GM23248 (cell line): ENCODE data around the gene SLC2A4. TPM values are rescaled to one million over a fixed set of nuclear protein-coding genes. Genes with fewer than 3 reads are reported as not detected.

Source experiments
- DNase-seq: peaks from one replicate; pipeline ENCODE4 v3.0.0-alpha.2; 2015
- H2AFZ ChIP-seq: fragments of 200-600 bp; sonication (generic); 2 replicates; pipeline ENCODE4 v1.6.1; 2016; ENCODE audit warnings: antibody characterized with exemption
- H3F3A ChIP-seq: fragments of 200-600 bp; sonication (generic); 2 replicates; pipeline ENCODE4 v1.6.1; 2016; ENCODE audit warnings: mild to moderate bottlenecking, antibody characterized with exemption, mixed run types; ENCODE audit not compliant: insufficient read depth
- H3K27ac ChIP-seq: fragments of 200-600 bp; sonication (generic); 2 replicates; pipeline ENCODE4 v1.5.1; 2016; ENCODE audit warnings: mild to moderate bottlenecking
- H3K27me3 ChIP-seq: fragments of 200-600 bp; sonication (generic); replicated peaks from 2 replicates; pipeline ENCODE4 v1.6.1; 2016; ENCODE audit warnings: mild to moderate bottlenecking; ENCODE audit not compliant: insufficient read depth
- H3K36me3 ChIP-seq: fragments of 200-600 bp; sonication (generic); 2 replicates; pipeline ENCODE4 v1.6.1; 2016; ENCODE audit warnings: low read depth, mild to moderate bottlenecking
- H3K4me1 ChIP-seq: fragments of 200-600 bp; sonication (generic); 2 replicates; pipeline ENCODE4 v1.6.1; 2016; ENCODE audit warnings: mild to moderate bottlenecking; ENCODE audit not compliant: insufficient read depth
- H3K4me2 ChIP-seq: fragments of 200-600 bp; sonication (generic); one replicate; pipeline ENCODE4 v1.6.1; 2016; ENCODE audit warnings: mild to moderate bottlenecking; ENCODE audit not compliant: unreplicated experiment
- H3K4me3 ChIP-seq: fragments of 200-600 bp; sonication (generic); 2 replicates; pipeline ENCODE4 v1.5.1; 2016; ENCODE audit warnings: mild to moderate bottlenecking
- H3K79me2 ChIP-seq: fragments of 200-600 bp; sonication (generic); 2 replicates; pipeline ENCODE4 v1.6.1; 2016; ENCODE audit warnings: mild to moderate bottlenecking; ENCODE audit not compliant: insufficient read depth
- H3K9ac ChIP-seq: fragments of 200-600 bp; sonication (generic); 2 replicates; pipeline ENCODE4 v1.6.1; 2016; ENCODE audit warnings: mild to moderate bottlenecking
- H3K9me2 ChIP-seq: fragments of 200-600 bp; sonication (generic); 2 replicates; pipeline ENCODE4 v1.6.1; 2016; ENCODE audit warnings: mixed run types, mild to moderate bottlenecking, moderate library complexity; ENCODE audit not compliant: insufficient read depth
- H3K9me3 ChIP-seq: fragments of 200-600 bp; sonication (generic); one replicate; pipeline ENCODE4 v1.6.1; 2017; ENCODE audit warnings: low read depth
- H4K20me1 ChIP-seq: fragments of 200-600 bp; sonication (generic); 2 replicates; pipeline ENCODE4 v1.6.0; 2016; ENCODE audit not compliant: insufficient read depth
- EZH2 ChIP-seq: fragments of 200-600 bp; sonication (generic); IDR thresholded peaks from 2 replicates; pipeline ENCODE4 v1.6.1; 2018; ENCODE audit warnings: antibody characterized with exemption, mild to moderate bottlenecking; ENCODE audit not compliant: insufficient read depth, poor library complexity, severe bottlenecking
- EZH2phosphoT487 ChIP-seq: fragments of 200-600 bp; sonication (generic); IDR thresholded peaks from 2 replicates; pipeline ENCODE4 v1.6.1; 2018; ENCODE audit warnings: antibody characterized with exemption, moderate library complexity, mild to moderate bottlenecking, low read depth; ENCODE audit not compliant: insufficient read depth
- WGBS, 2 experiments: methylation state at CpG; one replicate each; pipeline ENCODE4 v1.1.6; 2015 to 2017; ENCODE audit warnings: low lambda C conversion rate in 2 of 2, low coverage in 1 of 2; ENCODE audit errors: missing lambda C conversion rate in 2 of 2; 5-methylcytosine and 5-hydroxymethylcytosine counted together
- in situ Hi-C: fragments of 300-500 bp; cut with MboI; formaldehyde crosslinking; loops from 2 replicates; pipeline ENCODE4 v1.15.0; 2020
- polyA plus RNA-seq: library from polyadenylated mRNA; unstranded; fragments of >200 nt; fragmentation: Nextera tagmentation; extraction: Ambion mirVana; gene quantifications from 2 replicates; pipeline ENCODE4 v1.2.1, GENCODE V29; 2016
- total RNA-seq: library from RNA; depleted of rRNA; stranded (reverse); fragments of >200 nt; shearing (Covaris generic); gene quantifications from 2 replicates; pipeline ENCODE4 v1.2.3, GENCODE V29; 2014

SLC2A4 gene
- total and polyA plus RNA-seq, 2 experiments from 2014 or later, result 0.08 TPM; not detected in 1

DNA sequence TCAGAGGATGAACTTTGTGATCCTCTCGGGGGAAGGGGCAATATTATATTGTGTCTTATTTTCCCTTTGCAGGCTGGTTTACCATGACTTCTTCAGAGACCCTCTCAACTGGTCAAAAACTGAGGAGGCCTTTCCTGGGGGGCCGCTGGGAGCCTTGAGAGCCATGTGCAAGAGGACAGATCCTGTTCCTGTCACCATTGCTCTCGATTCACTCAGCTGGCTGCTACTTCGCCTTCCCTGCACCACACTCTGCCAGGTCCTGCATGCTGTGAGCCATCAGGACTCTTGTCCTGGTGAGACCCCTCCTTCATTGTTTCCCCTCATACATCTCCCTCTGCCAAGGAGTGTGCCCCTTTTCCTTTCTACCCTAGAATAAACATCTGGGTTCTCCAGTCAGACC, 27.0 kb upstream of the SLC2A4 start:
- no peak overlapping the region for H3K4me2 ChIP-seq
- H3K4me1 ChIP-seq, result peaks cover 20% of the 10 kb centered on the region
- H3K9me2 ChIP-seq, result no peaks in the 10 kb centered on the region
- H3K27me3 ChIP-seq, result no peaks in the 10 kb centered on the region
- 84 to 88% methylated on average over 4 of the region's 4 CpGs for WGBS, 2 experiments
- no peak overlapping the region for H3K9ac ChIP-seq
- H3F3A ChIP-seq, result peaks cover 14% of the 10 kb centered on the region
- no peak for TF ChIP-seq EZH2
- no peak for TF ChIP-seq EZH2phosphoT487
- in situ Hi-C loops, result no loop called here
- no peaks in the 10 kb centered on the region for H4K20me1 ChIP-seq
- no peaks in the 10 kb centered on the region for H3K9me3 ChIP-seq
- no peak overlapping the region for H2AFZ ChIP-seq
- peaks cover 29% of the 10 kb centered on the region for H3K36me3 ChIP-seq
- H3K4me3 ChIP-seq, result no peak overlapping the region
- DNase-seq, result no peak
- H3K27ac ChIP-seq, result no peak overlapping the region
- peaks cover 49% of the 10 kb centered on the region for H3K79me2 ChIP-seq

DNA sequence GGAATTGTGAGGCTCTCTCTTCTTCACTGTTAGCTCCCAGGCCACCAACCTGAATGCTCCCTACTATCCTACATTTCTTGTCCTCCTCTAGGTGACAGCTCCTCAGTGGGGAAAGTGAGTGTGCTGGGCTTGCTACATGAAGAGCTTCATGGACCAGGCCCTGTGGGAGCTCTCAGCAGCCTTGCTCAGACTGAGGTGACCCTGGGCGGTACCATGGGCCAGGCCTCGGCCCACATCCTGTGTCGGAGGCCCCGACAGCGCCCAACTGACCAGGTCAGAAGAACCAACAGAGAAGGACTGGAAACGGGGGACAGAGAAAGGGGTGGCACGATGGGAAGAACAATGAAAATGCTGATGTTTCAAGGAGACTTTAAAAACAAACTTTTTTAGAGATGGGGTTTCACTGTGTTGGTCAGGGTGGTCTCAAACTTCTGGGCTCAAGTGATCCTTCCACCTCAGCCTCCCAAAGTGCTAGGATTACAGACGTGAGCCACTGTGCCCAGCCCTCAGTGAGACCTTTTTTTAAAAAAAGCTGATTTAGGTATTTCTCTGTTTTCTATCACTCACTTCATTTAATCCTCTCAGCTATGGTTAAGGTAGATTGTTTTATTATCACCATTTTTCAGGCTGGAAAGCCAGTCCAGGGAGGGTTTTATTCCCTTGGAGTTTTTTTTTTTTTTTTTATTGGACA, 24.6 kb upstream of the SLC2A4 start:
- Histone ChIP-seq H3F3A (peaks cover 14% of the 10 kb centered on the region), H3K4me2 (no peak overlapping the region), H3K27me3 (no peaks in the 10 kb centered on the region), H3K9ac (no peak overlapping the region), H3K36me3 (peaks cover 29% of the 10 kb centered on the region), H3K9me2 (no peaks in the 10 kb centered on the region), H3K79me2 (peaks cover 30% of the 10 kb centered on the region), H3K4me3 (no peak overlapping the region), H3K4me1 (peaks cover 14% of the 10 kb centered on the region), H3K27ac (no peak overlapping the region), H4K20me1 (no peaks in the 10 kb centered on the region), H2AFZ (no peak overlapping the region), H3K9me3 (no peaks in the 10 kb centered on the region)
- in situ Hi-C loops, result no loop called here
- TF ChIP-seq EZH2 (no peak), EZH2phosphoT487 (no peak)
- no peak for DNase-seq
- 90 to 94% methylated on average over 8 of the region's 8 CpGs for WGBS, 2 experiments

DNA sequence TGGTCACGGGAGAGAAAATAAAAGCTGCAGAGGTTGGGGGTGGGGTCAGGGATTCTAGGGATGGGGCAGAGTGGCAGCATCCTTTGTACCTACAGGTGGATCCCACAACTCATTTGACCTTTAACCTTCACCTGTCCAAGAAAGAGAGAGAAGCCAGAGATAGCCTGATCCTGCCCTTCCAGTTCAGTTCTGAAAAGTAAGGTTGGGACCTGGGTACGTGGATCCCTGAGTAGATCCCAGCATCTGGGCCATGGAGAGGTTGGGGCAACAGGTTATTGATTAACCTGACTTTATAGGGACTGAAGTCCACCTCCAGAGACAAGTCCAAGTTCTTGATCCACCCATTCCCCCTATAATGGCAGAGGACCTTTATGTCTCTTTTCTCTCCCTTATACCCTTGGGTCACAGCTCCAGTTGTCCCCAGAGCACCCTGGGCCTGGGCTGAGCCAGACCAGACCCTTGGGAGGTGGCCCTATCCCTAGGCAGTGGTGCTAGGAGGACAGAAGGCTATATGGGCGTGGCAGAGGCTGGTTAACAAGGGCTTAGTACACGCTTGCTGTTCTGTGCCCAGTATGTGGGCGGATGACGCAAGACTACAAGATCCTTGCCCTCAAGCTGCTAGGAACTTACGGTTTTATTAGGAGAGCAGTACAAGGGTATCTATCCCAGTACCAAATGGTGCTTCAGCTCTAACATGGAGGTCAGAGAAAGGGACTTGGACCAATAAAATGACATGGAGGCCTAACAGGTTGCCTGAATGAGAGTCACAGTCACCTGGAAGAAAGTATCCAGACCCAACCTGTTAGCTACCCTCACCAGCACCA, 22.6 kb upstream of the SLC2A4 start:
- Histone ChIP-seq H3K9me2 (no peaks in the 10 kb centered on the region), H3K4me3 (no peak overlapping the region), H3K79me2 (peaks cover 14% of the 10 kb centered on the region), H3K9me3 (no peaks in the 10 kb centered on the region), H2AFZ (no peak overlapping the region), H3K27me3 (no peaks in the 10 kb centered on the region), H3K36me3 (peaks cover 29% of the 10 kb centered on the region), H3K4me1 (peaks cover 10% of the 10 kb centered on the region), H3F3A (peaks cover 11% of the 10 kb centered on the region), H3K4me2 (no peak overlapping the region), H3K9ac (no peak overlapping the region), H3K27ac (no peak overlapping the region; the same call in 1 of the 2 replicates), H4K20me1 (no peaks in the 10 kb centered on the region)
- in situ Hi-C loops, result no loop called here
- WGBS, 2 experiments, result 69 to 80% methylated on average over 7 of the region's 7 CpGs
- TF ChIP-seq EZH2 (no peak), EZH2phosphoT487 (no peak)
- DNase-seq, result peak; percentile 82

GRCh38 chr17:7259555-7259889, 22.0 kb upstream of the SLC2A4 start:
- no peaks in the 10 kb centered on the region for H3K9me2 ChIP-seq
- H3K9ac ChIP-seq, result no peak overlapping the region
- H4K20me1 ChIP-seq, result no peaks in the 10 kb centered on the region
- peaks cover 9% of the 10 kb centered on the region for H3K79me2 ChIP-seq
- H3K36me3 ChIP-seq, result peaks cover 23% of the 10 kb centered on the region; the same call in 1 of the 2 replicates
- in situ Hi-C loops, result no loop called here
- no peaks in the 10 kb centered on the region for H3K27me3 ChIP-seq
- peaks cover 16% of the 10 kb centered on the region for H3F3A ChIP-seq
- TF ChIP-seq EZH2phosphoT487 (no peak), EZH2 (no peak)
- H3K4me3 ChIP-seq, result no peak overlapping the region
- no peak overlapping the region for H3K4me2 ChIP-seq
- no peak overlapping the region for H2AFZ ChIP-seq
- H3K9me3 ChIP-seq, result no peaks in the 10 kb centered on the region
- no peak for DNase-seq
- H3K4me1 ChIP-seq, result peaks cover 16% of the 10 kb centered on the region
- WGBS, 2 experiments, result 94 to 97% methylated on average over 6 of the region's 6 CpGs
- no peak overlapping the region for H3K27ac ChIP-seq
